ENCODE results near the gene ZNF446.
"Not testable (repeated sequence)": the region's sequence is repeated elsewhere in the genome, so short reads cannot be mapped to it uniquely, and the experiment has no call there.

DNA sequence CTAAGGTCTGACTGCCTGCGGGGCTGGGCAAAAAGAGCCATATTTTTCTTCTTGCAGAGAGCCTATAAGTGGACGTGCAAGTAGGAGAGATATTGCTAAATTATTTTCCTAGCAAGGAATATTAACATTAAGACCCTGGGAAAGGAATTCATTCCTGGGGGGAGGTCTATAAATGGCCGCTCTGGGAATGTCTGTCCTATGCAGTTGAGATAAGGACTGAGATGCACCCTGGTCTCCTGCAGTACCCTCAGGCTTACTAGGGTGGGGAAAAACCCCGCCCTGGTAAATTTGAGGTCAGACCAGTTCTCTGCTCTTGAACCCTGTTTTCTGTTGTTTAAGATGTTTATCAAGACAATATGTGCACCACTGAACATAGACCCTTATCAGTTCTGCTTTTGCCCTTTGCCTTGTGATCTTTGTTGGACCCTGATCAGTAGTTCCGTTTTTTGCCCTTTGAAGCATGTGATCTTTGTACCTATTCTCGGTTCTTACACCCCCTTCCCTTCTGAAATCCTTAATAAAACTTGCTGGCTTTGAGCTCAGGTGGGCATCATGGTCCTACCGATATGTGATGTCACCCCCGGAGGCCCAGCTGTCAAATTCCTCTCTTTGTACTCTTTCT is 31.6 kb downstream of the ZNF446 start:
- not testable (repeated sequence) for TF ChIP-seq TARDBP (IDR thresholded peaks at IDR 0.05); ELF4 (IDR thresholded peaks at IDR 0.05); SP1 (IDR thresholded peaks at IDR 0.05); BHLHE40 (IDR thresholded peaks at IDR 0.05; ENCODE audit: borderline replicate concordance); ZNF384 (IDR thresholded peaks at IDR 0.05); FOXA1 (IDR thresholded peaks at IDR 0.05); FOXK2 (IDR thresholded peaks at IDR 0.05)

Data from HEK293T (cell line).